Hematopoietic multipotent progenitor cell treated with erythropoietin and hydrocortisone succinate and interleukin-3 and kit ligand, for 8 days (in vitro differentiated cells): ENCODE data around the gene EPHB2.
"Not testable (repeated sequence)": the region's sequence is repeated elsewhere in the genome, so short reads cannot be mapped to it uniquely, and the experiment has no call there.

Source experiments
- DNase-seq: peaks from one replicate; pipeline ENCODE4 v3.0.0-alpha.2; 2015

The EPHB2 gene

GRCh38 chr1:22710701-22711049 lies at the start of gene EPHB2:
Gene EPHB2 (plus strand): TSS chr1:22710839. CDS start chr1:22710983, 144 bp downstream.
- DNase-seq, result no peak

DNA sequence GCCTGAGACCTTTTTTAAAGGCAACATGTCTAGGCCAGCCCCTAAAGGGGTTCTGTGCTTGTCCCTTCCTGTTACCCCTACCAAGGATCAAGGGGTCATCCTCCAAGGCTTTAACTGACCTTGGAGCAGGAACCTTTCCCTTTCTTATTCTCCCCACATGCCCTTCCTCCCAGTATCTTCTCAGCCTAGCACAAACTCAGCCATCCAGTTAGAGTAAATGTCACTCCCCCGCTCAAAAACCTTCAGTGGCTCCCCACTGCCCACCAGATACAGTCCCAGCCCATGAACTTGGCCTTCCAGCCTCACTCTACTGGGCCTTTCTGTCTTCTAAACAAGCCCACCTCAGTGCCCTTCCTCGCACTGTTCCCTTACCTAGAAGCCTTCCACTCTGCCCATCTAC lies 48.8 kb upstream of the EPHB2 start:
- DNase-seq, result no peak

DNA sequence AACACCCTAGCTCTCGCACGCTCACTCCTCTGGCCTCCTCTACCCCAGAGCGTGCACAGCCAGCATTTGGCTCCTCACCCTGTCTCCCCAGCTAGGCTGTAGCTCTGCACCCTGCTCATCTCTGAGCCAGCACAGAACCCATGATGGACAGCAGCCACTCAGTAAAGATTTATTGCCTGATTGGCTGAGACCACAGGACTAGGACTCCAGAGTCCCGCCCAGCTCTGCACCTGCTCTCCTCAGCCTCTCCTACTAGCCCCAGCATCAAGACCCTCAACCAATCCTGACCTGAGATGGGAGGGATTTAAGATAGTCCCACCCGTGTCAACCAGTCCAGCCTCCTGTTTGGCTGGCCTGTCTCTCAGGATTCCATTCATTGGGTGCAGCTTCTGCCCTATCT lies 48.3 kb upstream of the EPHB2 start:
- peak; percentile 35 for DNase-seq

GRCh38 chr1:22662986-22663408 lies 47.6 kb upstream of the EPHB2 start:
- DNase-seq, result no peak

DNA sequence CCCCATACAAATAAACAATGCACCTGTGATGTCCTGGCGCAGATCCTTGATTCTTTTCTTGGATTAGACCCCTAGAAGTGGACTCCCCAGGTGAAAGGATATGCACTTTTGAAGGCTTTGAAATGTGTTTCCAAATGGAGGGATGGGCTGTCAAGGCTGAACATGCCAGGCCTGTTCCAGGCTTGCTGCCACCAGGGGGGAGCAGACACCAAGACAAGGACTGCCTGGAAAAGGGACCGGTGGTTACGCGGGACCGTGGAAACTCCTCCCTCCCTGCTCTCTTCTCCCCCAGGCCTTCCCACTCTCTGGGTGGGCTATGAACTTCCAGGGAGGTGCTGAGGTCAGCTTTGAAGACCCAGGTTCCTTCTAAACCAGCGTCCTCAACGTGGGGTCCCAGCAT lies 44.9 kb upstream of the EPHB2 start:
- DNase-seq, result no peak

GRCh38 chr1:22666412-22666811 lies 44.2 kb upstream of the EPHB2 start:
- no peak for DNase-seq

- not testable (repeated sequence) for DNase-seq
Observed at GRCh38 chr1:22668840-22669239, 41.8 kb upstream of the EPHB2 start.

DNA sequence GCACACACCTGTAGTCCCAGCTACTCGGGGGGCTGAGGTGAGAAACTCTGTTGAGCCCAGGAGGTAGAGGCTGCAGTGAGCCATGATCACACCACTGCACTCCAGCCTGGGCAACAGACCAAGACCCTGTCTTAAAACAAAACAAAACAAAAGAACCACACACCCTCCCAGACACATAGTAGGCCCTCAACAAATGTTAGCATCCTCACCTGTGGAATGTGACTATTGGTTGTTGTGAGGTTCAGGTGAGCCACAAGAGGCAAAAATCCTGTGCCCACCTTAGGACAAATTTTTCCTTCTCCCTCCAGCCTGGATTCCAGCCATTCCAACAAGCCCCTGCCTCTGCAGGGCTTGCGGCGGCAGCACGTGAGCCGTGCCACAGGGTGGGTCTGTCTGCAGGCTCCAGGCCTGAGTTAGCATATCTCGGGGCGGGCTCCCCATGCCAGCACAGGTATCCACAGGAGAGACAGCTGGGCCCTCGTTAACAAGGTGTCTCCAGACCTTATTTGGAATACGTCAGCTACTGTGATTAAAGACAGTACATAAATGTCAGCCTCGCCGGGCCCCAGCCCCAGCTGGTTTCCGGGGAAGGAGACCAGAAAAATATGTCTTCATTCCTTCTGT lies 40.2 kb upstream of the EPHB2 start:
- no peak for DNase-seq

GRCh38 chr1:22671999-22672398 lies 38.6 kb upstream of the EPHB2 start:
- no peak for DNase-seq

DNA sequence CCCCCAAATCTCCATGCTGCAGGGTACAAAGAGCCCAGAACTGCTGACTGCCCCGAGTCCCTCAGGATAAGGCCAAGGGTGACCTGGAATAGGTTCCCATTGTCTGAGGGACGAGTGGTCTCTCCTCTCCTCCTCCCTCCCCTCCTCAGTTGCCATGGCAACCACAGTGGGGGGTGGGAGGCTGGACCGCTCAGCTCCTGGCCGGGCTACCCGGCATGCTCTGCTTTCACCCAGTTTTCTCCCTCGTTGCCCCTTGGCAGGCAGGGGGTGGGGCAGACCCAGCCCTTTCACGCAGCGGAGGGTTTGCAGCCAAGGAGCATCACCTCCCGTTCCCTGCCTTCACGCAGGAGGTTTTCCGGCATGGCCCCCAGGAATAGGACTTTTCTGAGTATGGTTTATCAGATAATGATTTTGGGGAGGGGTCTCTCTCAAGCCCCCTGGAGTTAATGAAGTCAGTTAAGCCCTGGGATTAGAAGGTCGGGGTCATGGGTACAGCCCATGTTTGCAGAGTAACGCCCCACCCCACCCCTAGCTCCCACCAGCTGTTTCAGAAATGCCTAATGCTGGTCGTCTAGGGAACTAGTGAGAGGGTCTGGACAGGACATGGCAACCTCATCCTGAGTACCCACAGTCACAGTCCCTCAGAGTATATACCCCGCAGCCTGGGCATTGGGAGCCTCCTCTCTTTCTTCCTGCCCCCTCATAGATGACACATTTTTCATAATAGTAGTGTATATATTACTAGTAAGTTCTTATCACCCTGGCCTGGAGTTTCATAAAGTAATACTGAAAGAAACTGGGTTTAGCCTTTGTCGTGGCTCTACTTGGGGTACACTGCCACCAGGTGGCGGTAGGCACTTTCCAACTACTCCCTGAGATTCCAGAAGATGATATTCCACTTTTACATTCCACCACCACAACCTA lies 36.9 kb upstream of the EPHB2 start:
- peak; percentile 41 for DNase-seq

GRCh38 chr1:22674410-22674749 lies 36.3 kb upstream of the EPHB2 start:
- DNase-seq, result no peak

DNA sequence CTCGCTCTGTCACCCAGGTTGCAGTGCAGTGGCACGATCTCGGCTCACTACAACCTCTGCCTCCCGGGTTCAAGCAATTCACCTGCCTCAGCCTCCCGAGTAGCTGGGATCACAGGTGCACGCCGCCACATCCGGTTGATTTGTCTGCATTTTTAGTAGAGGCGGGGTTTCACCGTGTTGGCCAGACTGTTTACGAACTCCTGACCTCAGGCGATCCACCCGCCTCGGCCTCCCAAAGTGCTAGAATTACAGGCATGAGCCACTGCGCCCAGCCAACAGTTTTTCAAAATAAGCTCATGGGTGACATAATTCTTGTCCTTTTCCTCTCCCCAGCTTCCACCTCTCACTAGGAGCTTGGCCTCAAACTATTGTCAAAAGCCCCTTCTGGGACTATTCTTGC lies 34.5 kb upstream of the EPHB2 start:
- not testable (repeated sequence) for DNase-seq

GRCh38 chr1:22676916-22677583 lies 33.6 kb upstream of the EPHB2 start:
- DNase-seq, result no peak

DNA sequence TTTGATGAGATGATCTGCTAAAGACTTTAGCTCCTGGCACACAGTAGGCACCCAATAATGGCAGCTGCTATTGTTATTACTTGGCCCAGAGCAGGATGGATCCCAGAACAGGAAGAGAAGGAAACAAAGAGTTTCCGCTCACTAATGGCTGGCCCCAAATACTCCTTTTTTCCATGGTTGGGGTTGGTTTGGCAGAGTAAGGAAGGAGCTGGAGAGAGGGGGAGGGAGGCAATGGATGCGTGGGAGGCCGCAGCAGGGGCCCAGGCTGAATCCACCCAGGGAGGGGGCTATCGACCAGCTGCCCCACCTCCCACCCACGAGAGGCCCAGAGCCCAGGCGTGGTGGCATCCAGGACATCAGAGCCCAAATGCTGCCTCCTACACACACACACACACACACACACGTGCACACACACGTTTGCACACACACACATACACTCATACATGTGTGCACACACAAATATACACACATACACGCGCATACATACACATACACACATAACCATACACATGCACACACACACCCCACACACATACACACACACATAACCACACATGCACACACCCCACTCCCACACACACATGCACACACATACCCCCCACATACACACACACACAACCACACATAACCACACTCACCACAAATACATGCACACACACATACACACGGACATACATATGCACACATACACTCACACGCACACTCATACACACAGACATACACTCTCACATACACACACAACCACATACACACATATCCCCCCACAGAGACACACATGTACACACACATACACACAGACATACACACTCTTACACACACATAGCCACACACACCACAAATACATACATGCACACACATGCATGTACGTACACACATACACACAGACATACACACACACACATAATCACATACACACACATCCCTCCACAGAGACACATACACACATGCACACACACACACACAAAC lies 32.4 kb upstream of the EPHB2 start:
- no peak for DNase-seq

DNA sequence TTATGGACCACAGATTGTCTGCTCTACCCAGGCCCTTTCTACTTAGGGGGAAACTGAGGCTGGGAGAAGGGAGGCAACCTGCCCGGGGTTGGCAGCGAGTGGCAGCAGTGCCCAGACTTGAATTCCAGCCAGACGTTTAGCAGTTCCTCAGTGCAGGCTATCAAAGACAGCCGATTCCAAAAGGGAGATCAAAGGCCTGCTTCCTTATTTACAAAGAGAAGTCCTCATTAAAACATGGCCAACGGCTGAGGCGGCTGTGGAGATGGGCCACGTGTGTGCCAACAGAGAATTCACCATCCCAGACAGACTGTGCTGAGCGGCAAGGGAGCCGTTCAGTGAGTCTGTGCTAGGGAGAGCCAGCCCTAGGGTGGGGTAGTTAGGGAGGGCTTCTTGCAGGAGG lies 29.9 kb upstream of the EPHB2 start:
- DNase-seq, result no peak

GRCh38 chr1:22681556-22682276 lies 28.9 kb upstream of the EPHB2 start:
- no peak for DNase-seq

- no peak for DNase-seq
Observed at GRCh38 chr1:22683547-22683946, 27.1 kb upstream of the EPHB2 start.

DNA sequence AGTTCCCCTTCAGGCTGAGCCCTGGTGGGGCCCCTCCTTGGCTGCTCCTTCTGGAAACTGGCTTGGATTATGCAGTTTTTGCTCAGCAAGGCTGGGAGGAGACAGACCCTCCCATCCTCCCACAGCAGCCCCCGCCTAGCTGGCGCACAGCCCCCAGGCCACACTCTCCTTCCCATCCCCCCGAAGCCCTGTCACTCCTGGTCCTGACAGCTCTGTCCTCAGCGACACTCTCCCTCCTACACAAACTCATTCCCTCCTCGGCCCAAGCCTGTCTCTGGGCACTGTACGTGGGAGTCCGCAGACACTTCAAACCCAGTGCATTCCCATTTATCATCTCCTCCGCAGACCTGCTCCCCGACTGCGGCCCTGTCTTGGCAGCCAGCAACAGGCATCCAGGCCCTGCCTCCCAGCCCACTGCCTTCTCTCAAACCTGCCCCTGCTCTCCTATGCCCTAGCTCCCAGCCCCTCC lies 25.0 kb upstream of the EPHB2 start:
- DNase-seq, result no peak

- DNase-seq, result no peak
Observed at GRCh38 chr1:22687191-22687590, 23.4 kb upstream of the EPHB2 start.

- no peak for DNase-seq
Observed at GRCh38 chr1:22688466-22688865, 22.2 kb upstream of the EPHB2 start.

- DNase-seq, result no peak
Observed at GRCh38 chr1:22689505-22689904, 21.1 kb upstream of the EPHB2 start.
